HG02938 (cell line): ENCODE results near the gene ACOT8.
A peak's percentile ranks its signal among the peaks of the same experiment; 100 is the strongest.
"Not testable (repeated sequence)": the region's sequence is repeated elsewhere in the genome, so short reads cannot be mapped to it uniquely, and the experiment has no call there.

Experiments
- ATAC-seq: cut with Tn5 transposase; IDR thresholded peaks from one replicate; pipeline ENCODE4 v1.9.1; 2021; ENCODE audit warnings: mild to moderate bottlenecking, moderate library complexity; ENCODE audit not compliant: unreplicated experiment

Gene ACOT8

DNA sequence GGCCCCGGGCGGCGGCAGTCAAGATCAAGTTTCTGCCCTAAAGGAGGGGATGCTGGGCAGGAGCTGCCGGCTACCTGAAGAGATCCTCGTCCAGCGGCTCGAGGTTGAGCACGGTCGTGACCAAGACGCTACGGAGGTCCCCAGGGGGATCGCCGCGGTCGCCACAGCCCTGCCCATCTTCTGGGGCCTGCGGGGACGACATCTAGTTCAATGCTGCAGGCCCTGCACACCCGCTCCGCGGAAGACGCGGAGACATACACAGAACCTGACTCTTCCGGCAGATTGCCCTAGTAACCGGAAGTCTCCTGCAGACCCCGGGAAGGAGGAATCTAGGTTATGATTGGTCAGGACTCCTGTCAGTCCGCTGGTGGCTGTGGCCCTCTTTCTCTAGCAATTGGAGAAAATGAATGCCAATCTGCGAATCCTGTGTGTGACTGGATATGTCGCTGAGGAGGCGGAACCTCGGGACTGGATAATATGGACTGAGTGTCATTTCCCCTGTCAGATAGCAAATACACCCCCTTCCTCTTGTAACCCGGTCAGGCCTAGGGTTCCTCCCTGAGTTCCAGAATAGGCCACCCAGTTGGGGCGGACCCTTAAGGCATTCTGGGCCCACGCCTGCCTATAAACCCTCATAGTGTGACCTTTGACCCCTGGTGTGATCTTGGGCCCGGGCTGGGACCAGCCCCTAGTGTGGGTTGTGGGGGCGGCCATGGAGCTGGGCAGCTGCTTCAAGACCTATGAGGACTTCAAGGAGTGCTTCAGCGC lies at the start of gene ACOT8, which contains the start of gene ZSWIM3:
TSS of gene ACOT8 (minus strand) at position 279 of the 768 bp plus-strand sequence. CDS start at position 202, 77 bp downstream.
TSS of gene ZSWIM3 (plus strand) at position 501 of the 768 bp plus-strand sequence. CDS start at position 713, 212 bp downstream.
- ATAC-seq: peak; percentile 95

- no peak for ATAC-seq
These were observed 48.4 kb upstream of the ACOT8 start for GRCh38 chr20:45905505-45906079.

- ATAC-seq: no peak
These were observed 47.7 kb upstream of the ACOT8 start for GRCh38 chr20:45904583-45905504.

GRCh38 chr20:45902199-45902701 lies 45.1 kb upstream of the ACOT8 start:
- ATAC-seq: no peak

- ATAC-seq: not testable (repeated sequence)
These were observed 44.1 kb upstream of the ACOT8 start for GRCh38 chr20:45901332-45901731.

- ATAC-seq: no peak
These were observed 42.0 kb upstream of the ACOT8 start for GRCh38 chr20:45899046-45899835.

GRCh38 chr20:45898285-45898684 lies 41.1 kb upstream of the ACOT8 start:
- ATAC-seq: no peak

DNA sequence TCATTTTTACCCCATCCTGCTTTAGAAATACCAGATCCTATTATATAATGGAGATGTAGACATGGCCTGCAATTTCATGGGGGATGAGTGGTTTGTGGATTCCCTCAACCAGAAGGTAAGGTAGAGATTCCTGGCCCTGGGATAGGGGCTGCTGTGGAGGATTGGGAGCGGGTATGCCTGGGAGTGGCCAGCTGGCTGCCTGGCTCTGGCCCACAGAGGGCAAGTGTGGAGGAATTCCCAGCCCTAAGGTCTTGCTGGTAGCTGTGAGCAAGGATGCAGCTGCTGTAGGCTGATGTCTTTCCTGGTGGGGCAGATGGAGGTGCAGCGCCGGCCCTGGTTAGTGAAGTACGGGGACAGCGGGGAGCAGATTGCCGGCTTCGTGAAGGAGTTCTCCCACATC lies 40.5 kb upstream of the ACOT8 start:
- ATAC-seq: no peak

DNA sequence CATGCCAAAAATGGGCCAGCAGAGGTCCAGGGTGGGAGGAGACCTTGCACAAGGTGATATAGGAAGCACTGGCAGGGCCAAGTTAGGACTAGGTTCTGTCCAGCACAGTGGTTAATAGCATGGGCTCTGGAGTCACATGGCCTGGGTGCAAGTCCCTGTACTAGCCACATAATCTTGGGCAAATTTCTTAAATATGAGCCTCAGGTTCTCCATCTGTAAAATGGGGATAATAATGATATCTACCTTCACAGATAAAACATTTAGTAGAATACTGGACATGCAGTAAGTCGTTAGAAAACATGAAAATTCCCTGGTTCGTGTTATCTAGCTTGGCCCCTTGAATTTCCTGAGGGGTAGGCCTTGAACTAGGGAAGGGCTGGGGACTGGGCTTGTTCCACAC lies 40.1 kb upstream of the ACOT8 start:
- no peak for ATAC-seq

DNA sequence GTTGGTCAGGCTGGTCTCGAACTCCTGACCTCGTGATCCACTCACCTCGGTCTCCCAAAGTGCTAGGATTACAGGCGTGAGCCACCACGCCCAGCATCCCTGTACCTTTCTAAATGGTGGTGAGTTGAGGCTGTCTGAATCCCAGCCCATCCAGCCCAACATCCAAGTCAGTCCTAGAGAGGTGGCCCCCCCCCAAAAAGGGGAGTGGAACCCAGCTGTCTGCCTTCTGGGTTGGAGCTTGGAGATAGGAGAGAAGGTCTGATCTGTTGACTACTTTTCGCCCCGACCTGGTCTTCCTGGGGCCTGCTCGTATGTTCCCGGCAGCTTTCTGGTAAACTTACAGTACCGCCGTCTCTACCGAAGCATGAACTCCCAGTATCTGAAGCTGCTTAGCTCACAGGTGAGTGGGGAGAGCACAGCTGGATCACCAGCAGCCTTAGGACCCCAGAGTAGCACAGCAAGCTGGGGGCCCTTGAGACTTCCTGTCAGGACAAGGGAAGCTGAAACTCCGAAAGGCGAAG lies 39.5 kb upstream of the ACOT8 start:
- no peak for ATAC-seq

DNA sequence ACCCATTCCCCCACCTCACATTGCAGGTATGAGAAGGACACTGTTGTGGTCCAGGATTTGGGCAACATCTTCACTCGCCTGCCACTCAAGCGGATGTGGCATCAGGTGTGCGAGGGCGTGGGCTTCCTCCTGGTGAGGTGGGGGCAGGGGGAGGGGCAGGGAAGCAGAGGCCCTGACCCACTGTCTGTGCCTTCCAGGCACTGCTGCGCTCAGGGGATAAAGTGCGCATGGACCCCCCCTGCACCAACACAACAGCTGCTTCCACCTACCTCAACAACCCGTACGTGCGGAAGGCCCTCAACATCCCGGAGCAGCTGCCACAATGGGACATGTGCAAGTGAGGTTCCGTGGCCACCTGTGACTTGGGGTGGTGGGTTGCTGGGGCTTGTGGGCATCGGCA lies 37.6 kb upstream of the ACOT8 start:
- no peak for ATAC-seq

DNA sequence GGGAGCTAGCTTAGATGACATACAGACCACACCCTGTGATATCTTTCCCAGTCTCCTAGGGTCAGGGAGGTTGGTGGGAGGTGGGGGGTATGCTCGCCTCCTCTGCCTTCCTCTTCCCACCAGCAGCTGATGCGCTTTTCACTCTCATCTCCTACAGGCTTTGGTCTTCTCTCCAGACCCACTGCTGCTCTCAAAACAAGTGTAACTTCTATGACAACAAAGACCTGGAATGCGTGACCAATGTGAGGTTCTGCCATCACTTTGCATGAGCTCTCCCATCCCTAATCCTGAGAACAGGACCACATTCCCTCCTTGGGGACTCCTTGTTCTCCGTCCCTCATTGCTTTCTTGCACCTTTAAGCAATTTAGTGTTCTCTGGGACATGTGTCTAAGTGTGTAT lies 36.6 kb upstream of the ACOT8 start:
- ATAC-seq: no peak

DNA sequence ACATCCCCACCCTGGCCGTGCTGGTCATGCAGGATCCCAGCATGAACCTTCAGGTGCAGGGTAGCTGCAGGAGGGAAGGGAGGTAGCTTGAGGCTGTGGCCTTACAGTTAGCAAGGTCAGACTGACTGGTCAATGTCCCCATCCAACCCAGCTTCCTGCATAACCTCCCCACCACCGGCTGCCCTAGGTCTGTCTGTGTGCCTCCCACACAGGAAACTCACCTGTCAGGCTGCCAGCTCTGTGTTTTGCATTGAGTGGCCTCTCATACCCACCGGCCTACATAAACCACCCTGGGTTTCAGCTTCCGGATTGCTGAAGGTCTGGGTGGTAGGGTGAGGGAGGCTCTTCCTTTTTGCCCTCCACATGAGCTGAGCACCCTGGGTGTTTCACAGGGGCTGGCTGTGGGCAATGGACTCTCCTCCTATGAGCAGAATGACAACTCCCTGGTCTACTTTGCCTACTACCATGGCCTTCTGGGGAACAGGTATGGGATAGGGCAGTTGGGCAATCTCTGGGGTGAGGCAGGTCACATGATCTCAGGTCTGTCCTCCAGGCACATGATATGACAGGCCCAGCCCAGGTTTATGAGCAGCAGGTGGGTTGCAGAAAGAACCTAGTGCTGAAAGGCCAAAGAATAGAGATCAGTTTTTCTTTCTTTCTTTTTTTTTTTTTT lies 35.8 kb upstream of the ACOT8 start:
- ATAC-seq: no peak

DNA sequence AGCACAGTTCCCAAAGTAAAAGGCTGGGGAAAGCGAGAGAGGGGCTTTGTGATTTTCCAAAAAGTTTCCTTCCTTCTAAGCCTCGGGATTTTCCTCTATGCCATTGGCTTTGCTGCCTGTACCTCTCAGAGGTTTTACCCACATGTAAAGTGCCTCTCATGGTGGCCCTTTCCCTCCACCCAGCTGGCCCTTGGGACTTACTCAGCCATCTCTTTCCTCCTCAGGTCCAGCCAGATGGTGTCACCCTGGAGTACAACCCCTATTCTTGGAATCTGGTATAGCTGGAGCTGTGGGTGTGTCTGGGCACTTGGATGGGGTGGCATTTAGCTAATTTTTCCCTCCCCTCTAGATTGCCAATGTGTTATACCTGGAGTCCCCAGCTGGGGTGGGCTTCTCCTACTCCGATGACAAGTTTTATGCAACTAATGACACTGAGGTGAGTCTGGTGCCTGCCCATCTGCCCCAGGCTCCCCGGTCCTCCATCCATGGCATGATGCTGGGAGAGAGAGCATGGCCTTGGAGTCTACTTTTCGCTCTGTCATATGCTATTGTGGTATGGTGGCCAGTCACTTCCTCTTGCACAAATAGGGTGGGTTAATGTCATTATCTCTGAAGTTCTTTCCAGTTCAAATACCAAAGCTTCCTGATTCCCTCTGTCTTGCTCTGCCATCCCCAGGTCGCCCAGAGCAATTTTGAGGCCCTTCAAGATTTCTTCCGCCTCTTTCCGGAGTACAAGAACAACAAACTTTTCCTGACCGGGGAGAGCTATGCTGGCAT lies 35.0 kb upstream of the ACOT8 start:
- ATAC-seq: no peak

- ATAC-seq: peak; percentile 73
These were observed 34.1 kb upstream of the ACOT8 start, which contains the start of the genes CTSA and NEURL2 for GRCh38 chr20:45890985-45891983. Gene CTSA, plus strand, starts transcription at chr20:45891335. Its CDS starts 234 bp downstream, at chr20:45891569. Gene NEURL2, minus strand, starts transcription at chr20:45891208. Its CDS starts 217 bp downstream, at chr20:45890991.

DNA sequence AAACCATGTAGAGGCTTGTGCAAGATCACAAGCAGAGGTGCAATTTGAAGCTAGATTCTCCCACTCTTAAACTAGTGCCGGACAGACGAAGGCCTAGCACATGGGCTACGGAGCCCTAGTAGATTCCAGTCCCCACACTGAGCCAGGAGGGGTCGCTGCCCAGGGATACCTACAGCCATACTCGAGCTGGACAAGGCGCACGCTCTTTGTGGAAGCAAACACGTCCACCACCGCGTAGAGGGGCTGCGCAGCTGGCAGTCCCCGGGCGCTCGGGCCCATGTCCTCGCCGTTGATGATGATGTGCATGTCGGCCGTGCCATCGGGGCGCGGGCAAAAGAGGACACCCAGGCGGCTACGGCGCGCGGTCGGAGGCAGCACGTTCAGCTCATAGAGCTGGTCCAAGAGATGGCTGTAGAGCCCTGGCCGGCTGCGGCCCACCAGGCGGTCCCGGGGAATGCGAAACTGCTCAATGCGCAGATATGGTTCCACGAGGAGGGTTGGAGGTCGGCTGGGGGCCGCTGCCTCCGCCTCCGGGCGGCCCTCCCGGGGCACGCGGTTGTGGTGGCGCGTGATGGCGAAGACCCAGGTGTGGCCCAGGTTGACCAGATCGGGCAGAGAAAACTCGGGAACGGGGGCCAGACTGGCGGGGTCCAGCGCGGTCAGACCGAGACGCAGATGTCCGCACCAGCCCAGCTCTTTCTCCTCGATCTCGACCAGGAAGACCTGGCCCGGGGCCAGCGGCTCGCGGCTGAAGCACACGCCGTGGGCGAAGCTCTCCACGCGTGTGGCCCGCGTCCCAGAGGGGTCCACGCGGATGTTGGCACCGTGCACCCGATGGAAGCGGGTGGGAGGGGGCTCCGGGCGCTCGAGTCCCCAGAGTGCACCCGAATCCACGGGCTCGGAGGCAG lies 33.1 kb upstream of the ACOT8 start:
- peak; percentile 4 for ATAC-seq
